Measurements from ENCODE around the gene LRRC8D.

DNA sequence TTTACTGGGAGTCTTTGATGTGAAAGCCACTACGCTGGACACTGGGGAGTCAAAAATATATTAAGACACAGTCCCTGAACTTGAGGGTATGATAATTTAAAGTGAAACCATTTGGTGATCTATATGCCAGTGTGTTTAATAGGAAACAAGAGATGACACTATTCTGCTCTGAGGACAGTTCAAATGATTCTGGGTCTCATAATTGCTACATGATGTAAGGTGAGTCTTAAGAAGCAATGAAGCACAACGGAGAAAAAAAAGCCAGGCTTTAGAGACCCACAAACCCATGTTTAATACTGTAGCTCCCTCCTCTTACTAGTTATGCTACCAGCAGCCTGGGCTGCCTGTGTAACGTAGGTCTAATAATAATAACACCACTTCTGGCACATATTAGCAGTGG lies 14.2 kb upstream of the LRRC8D start:
- TF ChIP-seq POLR2A (IDR thresholded peaks at IDR 0.05): no peak
- TF ChIP-seq, protein P1, sequence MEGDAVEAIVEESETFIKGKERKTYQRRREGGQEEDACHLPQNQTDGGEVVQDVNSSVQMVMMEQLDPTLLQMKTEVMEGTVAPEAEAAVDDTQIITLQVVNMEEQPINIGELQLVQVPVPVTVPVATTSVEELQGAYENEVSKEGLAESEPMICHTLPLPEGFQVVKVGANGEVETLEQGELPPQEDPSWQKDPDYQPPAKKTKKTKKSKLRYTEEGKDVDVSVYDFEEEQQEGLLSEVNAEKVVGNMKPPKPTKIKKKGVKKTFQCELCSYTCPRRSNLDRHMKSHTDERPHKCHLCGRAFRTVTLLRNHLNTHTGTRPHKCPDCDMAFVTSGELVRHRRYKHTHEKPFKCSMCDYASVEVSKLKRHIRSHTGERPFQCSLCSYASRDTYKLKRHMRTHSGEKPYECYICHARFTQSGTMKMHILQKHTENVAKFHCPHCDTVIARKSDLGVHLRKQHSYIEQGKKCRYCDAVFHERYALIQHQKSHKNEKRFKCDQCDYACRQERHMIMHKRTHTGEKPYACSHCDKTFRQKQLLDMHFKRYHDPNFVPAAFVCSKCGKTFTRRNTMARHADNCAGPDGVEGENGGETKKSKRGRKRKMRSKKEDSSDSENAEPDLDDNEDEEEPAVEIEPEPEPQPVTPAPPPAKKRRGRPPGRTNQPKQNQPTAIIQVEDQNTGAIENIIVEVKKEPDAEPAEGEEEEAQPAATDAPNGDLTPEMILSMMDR (IDR thresholded peaks at IDR 0.05): no peak

Data from esophagus squamous epithelium (tissue), 4 donors.